GM10847 (cell line): ENCODE results near the gene PDE4A.

Experiments used
- POLR2A ChIP-seq: IDR thresholded peaks from 2 replicates; pipeline ENCODE4 v1.6.1; 2011; ENCODE audit not compliant: insufficient read length; ENCODE audit errors: extremely low read depth

The PDE4A gene

DNA sequence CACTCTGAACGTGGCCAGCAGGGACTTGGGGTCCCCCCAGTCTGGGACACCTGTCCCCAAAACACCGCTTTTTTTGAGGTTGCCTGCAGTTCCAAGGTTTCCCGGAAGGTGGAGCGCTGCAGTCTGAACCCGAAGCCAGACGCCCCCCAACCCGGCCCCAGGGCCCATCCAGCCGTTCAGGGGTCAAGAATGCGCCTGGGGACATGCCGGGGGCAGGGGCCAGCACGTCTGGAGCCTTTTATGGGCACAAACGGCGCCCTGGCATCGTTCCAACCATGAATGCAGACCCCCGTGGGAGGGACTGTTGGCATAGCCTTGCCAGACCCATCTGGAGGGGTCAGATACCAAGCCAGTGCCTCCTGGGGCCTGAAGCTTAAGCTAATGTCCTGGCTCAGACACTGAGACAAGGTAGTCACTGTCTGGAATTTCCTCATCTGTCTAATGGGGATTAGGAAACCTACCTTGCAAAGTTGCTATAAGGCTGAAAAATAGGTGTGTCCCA, 90.0 kb downstream of the PDE4A start:
- TF ChIP-seq POLR2A, result no peak

GRCh38 chr19:10513223-10513622, 92.9 kb downstream of the PDE4A start:
- TF ChIP-seq POLR2A, result no peak

- TF ChIP-seq POLR2A, result no peak
These were observed 94.1 kb downstream of the PDE4A start for GRCh38 chr19:10514211-10515145.

DNA sequence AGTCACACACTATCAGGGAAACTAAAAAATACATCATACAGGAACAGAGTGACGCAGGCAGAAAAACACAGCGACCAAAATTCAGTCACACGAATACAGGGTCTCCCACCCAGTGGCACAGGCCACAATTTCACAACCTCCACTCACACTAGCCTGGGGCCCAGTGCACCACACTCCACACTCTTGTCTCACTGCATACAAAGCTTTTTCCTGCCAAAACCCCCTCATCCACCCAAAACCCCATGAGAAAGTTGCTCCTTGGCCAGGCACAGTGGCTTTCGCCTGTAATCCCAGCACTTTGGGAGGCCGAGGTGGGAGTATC, 95.7 kb downstream of the PDE4A start:
- TF ChIP-seq POLR2A, result no peak

GRCh38 chr19:10516671-10517286, 96.4 kb downstream of the PDE4A start:
- no peak for TF ChIP-seq POLR2A

- TF ChIP-seq POLR2A, result no peak
These were observed 97.0 kb downstream of the PDE4A start, which contains the start of gene S1PR5 for GRCh38 chr19:10517361-10517759. S1PR5 (minus strand) TSS chr19:10517447; CDS start chr19:10515011, 2,436 bp downstream.

- TF ChIP-seq POLR2A, result no peak
These were observed 97.6 kb downstream of the PDE4A start for GRCh38 chr19:10517760-10518443.

- TF ChIP-seq POLR2A, result no peak
These were observed 98.4 kb downstream of the PDE4A start for GRCh38 chr19:10518444-10519361.
